Liver (tissue), 9 donors: ENCODE data around the gene RNLS. TPM values are rescaled to one million over a fixed set of nuclear protein-coding genes. Genes with fewer than 3 reads are reported as not detected.

Experiments used
- DNase-seq: peaks from one replicate; pipeline ENCODE4 v3.0.0-alpha.2; 2017; ENCODE audit warnings: low spot score
- H3K27ac ChIP-seq, 2 donors: one replicate each; pipeline ENCODE4 v1.7.0; 2013; ENCODE audit warnings: inconsistent platforms in 2 of 2, low read length in 2 of 2, control low read depth in 1 of 2, low read depth in 1 of 2, mild to moderate bottlenecking in 1 of 2
- H3K27me3 ChIP-seq, 4 donors: one replicate each; pipeline versions ENCODE4 v1.6.1 to v1.7.0; 2013; ENCODE audit warnings: low read length in 3 of 4, inconsistent platforms in 1 of 4, mild to moderate bottlenecking in 1 of 4, moderate library complexity in 1 of 4; ENCODE audit not compliant: control insufficient read depth in 4 of 4, insufficient read depth in 4 of 4
- H3K36me3 ChIP-seq, 4 donors: one replicate each; pipeline versions ENCODE4 v1.6.1 to v1.7.0; 2013; ENCODE audit warnings: low read length in 3 of 4, mild to moderate bottlenecking in 3 of 4, low read depth in 1 of 4, moderate library complexity in 1 of 4; ENCODE audit not compliant: control insufficient read depth in 4 of 4, insufficient read depth in 3 of 4
- H3K4me1 ChIP-seq, 4 donors: one replicate each; pipeline versions ENCODE4 v1.6.1 to v1.7.0; 2013; ENCODE audit warnings: low read length in 3 of 4, mild to moderate bottlenecking in 3 of 4, moderate library complexity in 1 of 4; ENCODE audit not compliant: control insufficient read depth in 4 of 4, insufficient read depth in 4 of 4
- H3K4me3 ChIP-seq, 3 donors: one replicate each; pipeline versions ENCODE4 v1.6.1 to v1.7.0; 2013; ENCODE audit warnings: low read length in 3 of 3, control low read depth in 1 of 3, low read depth in 1 of 3, mild to moderate bottlenecking in 1 of 3
- H3K9ac ChIP-seq, 2 donors: one replicate each; pipeline ENCODE4 v1.7.0; 2013; ENCODE audit warnings: low read length in 2 of 2, mild to moderate bottlenecking in 2 of 2, moderate library complexity in 2 of 2, control low read depth in 1 of 2, low read depth in 1 of 2
- H3K9me3 ChIP-seq, 4 donors: one replicate each; pipeline versions ENCODE4 v1.6.1 to v1.7.0; 2013; ENCODE audit warnings: low read length in 3 of 4; ENCODE audit not compliant: control insufficient read depth in 4 of 4
- CTCF ChIP-seq: fragments of 150-350 bp; IDR thresholded peaks from 2 replicates; pipeline ENCODE4 v1.5.1; 2017; ENCODE audit warnings: improper control_type of control experiment, low read depth, low read length; ENCODE audit not compliant: missing input control
- EGR1 ChIP-seq, 2 donors: IDR thresholded peaks; 2 replicates each; pipeline ENCODE4 v1.6.1; 2016 to 2018; ENCODE audit warnings: antibody characterized with exemption in 2 of 2, low read depth in 2 of 2
- FOXA2 ChIP-seq: IDR thresholded peaks from 2 replicates; pipeline ENCODE4 v1.6.1; 2016; ENCODE audit warnings: antibody characterized with exemption
- GABPA ChIP-seq, 2 donors: IDR thresholded peaks in 1 of 2; conservative IDR thresholded peaks in 1 of 2; 2 replicates each; pipeline ENCODE4 v1.6.1; 2016; ENCODE audit warnings: antibody characterized with exemption in 2 of 2, mild to moderate bottlenecking in 1 of 2, moderate library complexity in 1 of 2
- HNF4G ChIP-seq: IDR thresholded peaks from 2 replicates; pipeline ENCODE4 v1.6.1; 2016; ENCODE audit warnings: antibody characterized with exemption
- MAX ChIP-seq: IDR thresholded peaks from 2 replicates; pipeline ENCODE4 v1.6.1; 2016; ENCODE audit warnings: antibody characterized with exemption
- NR2F2 ChIP-seq: IDR thresholded peaks from 2 replicates; pipeline ENCODE4 v1.6.1; 2016; ENCODE audit warnings: antibody characterized with exemption
- REST ChIP-seq: IDR thresholded peaks from 2 replicates; pipeline ENCODE4 v1.6.1; 2016; ENCODE audit warnings: antibody characterized with exemption, mild to moderate bottlenecking
- RXRA ChIP-seq, 2 donors: IDR thresholded peaks; 2 replicates each; pipeline ENCODE4 v1.6.1; 2017 to 2018; ENCODE audit warnings: antibody characterized with exemption in 2 of 2, mild to moderate bottlenecking in 1 of 2
- SP1 ChIP-seq: IDR thresholded peaks from 2 replicates; pipeline ENCODE4 v1.6.1; 2018; ENCODE audit warnings: antibody characterized with exemption, mild to moderate bottlenecking
- TAF1 ChIP-seq: conservative IDR thresholded peaks from 2 replicates; pipeline ENCODE4 v1.6.1; 2016; ENCODE audit warnings: antibody characterized with exemption, mild to moderate bottlenecking
- YY1 ChIP-seq: IDR thresholded peaks from 2 replicates; pipeline ENCODE4 v1.6.1; 2016; ENCODE audit warnings: antibody characterized with exemption, mild to moderate bottlenecking
- WGBS: extraction: QIAGEN DNeasy Blood & Tissue Kit; methylation state at CpG from one replicate; pipeline ENCODE4 v1.1.7; 2013; 5-methylcytosine and 5-hydroxymethylcytosine counted together
- polyA plus RNA-seq, 2 donors: library from polyadenylated mRNA; stranded (reverse) in 1 of 2; unstranded in 1 of 2; fragments of 200-250 nt in 1 of 2; fragments of >200 nt in 1 of 2; fragmentation: Nextera tagmentation in 1 of 2; extraction: Ambion mirVana in 1 of 2; gene quantifications; one replicate each; pipeline versions ENCODE4 v1.2.1 to v1.2.3, GENCODE V29; 2013 to 2015
- total RNA-seq, 2 donors: library from RNA; depleted of rRNA; stranded (reverse); fragments of >200 nt; gene quantifications; one replicate each; pipeline ENCODE4 v1.2.3, GENCODE V29; 2014
- TF ChIP-seq, protein P1 (sequence below): IDR thresholded peaks from 2 replicates; pipeline ENCODE4 v1.6.1; 2016; ENCODE audit warnings: antibody characterized with exemption
- TF ChIP-seq, protein P2 (sequence below): IDR thresholded peaks from 2 replicates; pipeline ENCODE4 v1.6.1; 2016; ENCODE audit warnings: antibody characterized with exemption
- donor health status: healthy.
- donor health status: healthy.
- donor health status: healthy.
- donor health status: healthy.
- donor health status: healthy.

Gene RNLS
- total and polyA plus RNA-seq, 4 donors, result 4.1 to 12.4 (median 7.5) TPM

- TF ChIP-seq, protein P1, sequence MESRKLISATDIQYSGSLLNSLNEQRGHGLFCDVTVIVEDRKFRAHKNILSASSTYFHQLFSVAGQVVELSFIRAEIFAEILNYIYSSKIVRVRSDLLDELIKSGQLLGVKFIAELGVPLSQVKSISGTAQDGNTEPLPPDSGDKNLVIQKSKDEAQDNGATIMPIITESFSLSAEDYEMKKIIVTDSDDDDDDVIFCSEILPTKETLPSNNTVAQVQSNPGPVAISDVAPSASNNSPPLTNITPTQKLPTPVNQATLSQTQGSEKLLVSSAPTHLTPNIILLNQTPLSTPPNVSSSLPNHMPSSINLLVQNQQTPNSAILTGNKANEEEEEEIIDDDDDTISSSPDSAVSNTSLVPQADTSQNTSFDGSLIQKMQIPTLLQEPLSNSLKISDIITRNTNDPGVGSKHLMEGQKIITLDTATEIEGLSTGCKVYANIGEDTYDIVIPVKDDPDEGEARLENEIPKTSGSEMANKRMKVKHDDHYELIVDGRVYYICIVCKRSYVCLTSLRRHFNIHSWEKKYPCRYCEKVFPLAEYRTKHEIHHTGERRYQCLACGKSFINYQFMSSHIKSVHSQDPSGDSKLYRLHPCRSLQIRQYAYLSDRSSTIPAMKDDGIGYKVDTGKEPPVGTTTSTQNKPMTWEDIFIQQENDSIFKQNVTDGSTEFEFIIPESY, result no peak
These were observed 309.6 kb downstream of the RNLS start (continued) for GRCh38 chr10:88273567-88273966.

GRCh38 chr10:88271761-88272543, 311.2 kb downstream of the RNLS start:
- no peak overlapping the region for H3K4me3 ChIP-seq
- H3K4me1 ChIP-seq, result no peaks in the 10 kb centered on the region
- no peaks in the 10 kb centered on the region for H3K9me3 ChIP-seq
- WGBS, result 79% methylated on average over 5 of the region's 5 CpGs
- no peak for DNase-seq
- no peaks in the 10 kb centered on the region for H3K36me3 ChIP-seq
- no peak overlapping the region for H3K9ac ChIP-seq
- H3K27ac ChIP-seq, result no peak overlapping the region
- TF ChIP-seq REST (no peak), YY1 (no peak), FOXA2 (no peak), NR2F2 (no peak), CTCF (no peak), EGR1 (IDR thresholded peaks at IDR 0.05; ENCODE audit: low read depth in 2 of 2) (no peak), HNF4G (no peak), SP1 (no peak), MAX (no peak), GABPA (IDR thresholded peaks at IDR 0.05 in 1 of 2, conservative IDR thresholded peaks at IDR 0.05 in 1 of 2) (no peak), RXRA (IDR thresholded peaks at IDR 0.05) (no peak), TAF1 (no peak)
- TF ChIP-seq, protein P2, sequence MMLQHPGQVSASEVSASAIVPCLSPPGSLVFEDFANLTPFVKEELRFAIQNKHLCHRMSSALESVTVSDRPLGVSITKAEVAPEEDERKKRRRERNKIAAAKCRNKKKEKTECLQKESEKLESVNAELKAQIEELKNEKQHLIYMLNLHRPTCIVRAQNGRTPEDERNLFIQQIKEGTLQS, result no peak
- TF ChIP-seq, protein P1, result no peak
- H3K27me3 ChIP-seq, result no peaks in the 10 kb centered on the region
